ENCODE data around the gene USP2. TPM values are rescaled to one million over a fixed set of nuclear protein-coding genes. Genes with fewer than 3 reads are reported as not detected.

The USP2 gene
- total RNA-seq, 1 donor from 2014 or later: 0.11 TPM

DNA sequence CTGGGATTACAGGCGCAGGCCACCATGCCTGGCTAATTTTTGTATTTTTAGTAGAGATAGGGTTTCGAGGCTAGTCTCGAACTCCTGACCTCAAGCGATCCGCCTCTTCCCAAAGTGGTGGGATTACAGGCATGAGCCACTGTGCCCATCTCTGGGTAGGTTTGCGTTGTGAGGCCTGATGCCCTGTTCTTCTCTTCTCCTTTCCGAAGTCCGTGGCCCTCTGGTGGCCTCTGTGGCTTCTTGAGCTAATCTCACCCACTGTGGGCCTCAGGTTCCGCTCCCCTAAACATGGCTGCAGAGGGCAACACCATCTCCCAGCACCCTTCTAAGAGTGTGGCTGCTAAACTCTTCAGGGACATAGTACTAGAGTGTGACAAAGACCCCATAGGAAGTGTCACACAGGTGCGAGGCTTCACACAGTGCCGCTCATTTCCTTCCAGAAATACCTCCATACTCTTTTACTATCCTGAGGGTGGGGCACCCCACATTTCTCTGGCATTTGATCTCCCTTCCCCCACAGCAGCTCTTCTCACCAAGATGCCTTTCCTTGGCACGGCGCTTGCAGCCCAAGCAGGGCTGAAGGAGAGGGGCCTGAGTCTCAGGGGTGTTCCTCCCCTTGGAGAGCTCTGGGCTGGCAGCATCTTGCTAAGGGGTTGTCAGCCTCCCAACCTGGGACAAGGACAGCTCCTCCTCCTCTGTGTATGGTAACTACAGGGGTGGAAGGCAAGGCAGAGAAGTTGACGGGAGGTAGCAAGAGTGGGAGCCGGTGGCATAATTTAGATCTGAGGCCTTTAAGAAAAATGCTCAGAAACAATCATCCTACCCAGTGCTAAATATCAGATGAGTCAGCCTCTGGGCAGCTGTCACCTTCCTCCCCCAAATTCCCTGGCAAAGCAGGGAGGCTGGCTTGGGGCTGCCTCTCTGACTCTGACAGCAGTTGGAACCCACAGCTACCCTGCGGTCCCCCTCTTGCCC, 35.4 kb upstream of the USP2 start:
- TF ChIP-seq, protein P1, sequence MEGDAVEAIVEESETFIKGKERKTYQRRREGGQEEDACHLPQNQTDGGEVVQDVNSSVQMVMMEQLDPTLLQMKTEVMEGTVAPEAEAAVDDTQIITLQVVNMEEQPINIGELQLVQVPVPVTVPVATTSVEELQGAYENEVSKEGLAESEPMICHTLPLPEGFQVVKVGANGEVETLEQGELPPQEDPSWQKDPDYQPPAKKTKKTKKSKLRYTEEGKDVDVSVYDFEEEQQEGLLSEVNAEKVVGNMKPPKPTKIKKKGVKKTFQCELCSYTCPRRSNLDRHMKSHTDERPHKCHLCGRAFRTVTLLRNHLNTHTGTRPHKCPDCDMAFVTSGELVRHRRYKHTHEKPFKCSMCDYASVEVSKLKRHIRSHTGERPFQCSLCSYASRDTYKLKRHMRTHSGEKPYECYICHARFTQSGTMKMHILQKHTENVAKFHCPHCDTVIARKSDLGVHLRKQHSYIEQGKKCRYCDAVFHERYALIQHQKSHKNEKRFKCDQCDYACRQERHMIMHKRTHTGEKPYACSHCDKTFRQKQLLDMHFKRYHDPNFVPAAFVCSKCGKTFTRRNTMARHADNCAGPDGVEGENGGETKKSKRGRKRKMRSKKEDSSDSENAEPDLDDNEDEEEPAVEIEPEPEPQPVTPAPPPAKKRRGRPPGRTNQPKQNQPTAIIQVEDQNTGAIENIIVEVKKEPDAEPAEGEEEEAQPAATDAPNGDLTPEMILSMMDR (IDR thresholded peaks at IDR 0.05): no peak
- Mint-ChIP-seq H3K4me3 (ENCODE audit: unreplicated experiment) (no peak overlapping the region), H3K27ac (ENCODE audit: unreplicated experiment) (no peak overlapping the region), H3K27me3 (ENCODE audit: unreplicated experiment) (peaks cover 7% of the 10 kb centered on the region), H3K4me1 (ENCODE audit: unreplicated experiment) (peaks cover 23% of the 10 kb centered on the region), H3K9me3 (ENCODE audit: unreplicated experiment) (peaks cover 5% of the 10 kb centered on the region), H3K36me3 (ENCODE audit: unreplicated experiment) (no peaks in the 10 kb centered on the region)
- peak; percentile 71 for DNase-seq (ENCODE audit: extremely low spot score, unreplicated experiment)

DNA sequence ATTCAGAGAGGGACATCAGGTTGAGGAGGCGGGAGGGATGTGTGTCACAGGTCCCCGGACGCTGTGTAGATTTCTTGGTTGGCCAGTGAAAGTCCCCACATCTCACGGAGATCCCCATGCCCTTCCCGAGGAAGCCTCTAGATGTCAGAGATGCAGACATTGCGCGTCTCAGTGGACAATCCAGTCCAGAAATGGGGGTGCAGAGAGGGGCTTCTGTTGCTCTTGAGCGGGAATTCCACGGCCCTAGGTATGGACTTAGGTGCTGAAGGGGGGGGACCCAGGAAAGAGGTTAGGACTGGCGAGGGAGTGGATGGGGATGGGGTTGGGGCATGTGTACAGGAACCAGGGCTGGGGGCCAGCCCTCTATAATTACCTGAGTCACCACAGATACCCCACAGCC, 34.5 kb upstream of the USP2 start:
- H3K9me3 Mint-ChIP-seq (ENCODE audit: unreplicated experiment): peaks cover 5% of the 10 kb centered on the region
- DNase-seq (ENCODE audit: extremely low spot score, unreplicated experiment): peak; percentile 77
- H3K4me3 Mint-ChIP-seq (ENCODE audit: unreplicated experiment): no peak overlapping the region
- no peaks in the 10 kb centered on the region for H3K36me3 Mint-ChIP-seq (ENCODE audit: unreplicated experiment)
- TF ChIP-seq, protein P1 (IDR thresholded peaks at IDR 0.05): no peak
- no peak overlapping the region for H3K27ac Mint-ChIP-seq (ENCODE audit: unreplicated experiment)
- H3K4me1 Mint-ChIP-seq (ENCODE audit: unreplicated experiment): peaks cover 15% of the 10 kb centered on the region
- H3K27me3 Mint-ChIP-seq (ENCODE audit: unreplicated experiment): peaks cover 5% of the 10 kb centered on the region

DNA sequence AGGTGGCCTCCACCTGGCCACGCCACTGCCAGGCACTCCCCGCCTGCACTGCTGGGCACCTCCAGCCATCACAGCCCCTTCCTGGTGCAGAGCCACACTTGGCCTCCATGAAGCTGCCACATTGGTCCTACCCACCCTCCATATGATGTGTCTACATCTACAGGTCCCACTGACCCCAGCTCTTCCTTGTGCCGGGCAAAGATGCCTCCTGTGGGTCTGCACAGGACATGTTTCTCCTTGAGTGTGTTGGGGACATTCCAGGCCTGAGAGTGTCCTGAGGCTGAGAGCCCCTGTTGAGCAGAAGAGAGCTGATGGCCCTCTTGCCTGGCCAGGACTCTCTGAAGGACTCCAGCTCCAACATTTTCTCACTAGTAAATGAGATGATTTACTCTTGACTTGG, 34.0 kb upstream of the USP2 start:
- Mint-ChIP-seq H3K27me3 (ENCODE audit: unreplicated experiment) (peaks cover 5% of the 10 kb centered on the region), H3K27ac (ENCODE audit: unreplicated experiment) (no peak overlapping the region), H3K36me3 (ENCODE audit: unreplicated experiment) (no peaks in the 10 kb centered on the region), H3K4me1 (ENCODE audit: unreplicated experiment) (peaks cover 15% of the 10 kb centered on the region), H3K4me3 (ENCODE audit: unreplicated experiment) (no peak overlapping the region), H3K9me3 (ENCODE audit: unreplicated experiment) (peaks cover 5% of the 10 kb centered on the region)
- TF ChIP-seq, protein P1 (IDR thresholded peaks at IDR 0.05): no peak
- DNase-seq (ENCODE audit: extremely low spot score, unreplicated experiment): peak; percentile 65

DNA sequence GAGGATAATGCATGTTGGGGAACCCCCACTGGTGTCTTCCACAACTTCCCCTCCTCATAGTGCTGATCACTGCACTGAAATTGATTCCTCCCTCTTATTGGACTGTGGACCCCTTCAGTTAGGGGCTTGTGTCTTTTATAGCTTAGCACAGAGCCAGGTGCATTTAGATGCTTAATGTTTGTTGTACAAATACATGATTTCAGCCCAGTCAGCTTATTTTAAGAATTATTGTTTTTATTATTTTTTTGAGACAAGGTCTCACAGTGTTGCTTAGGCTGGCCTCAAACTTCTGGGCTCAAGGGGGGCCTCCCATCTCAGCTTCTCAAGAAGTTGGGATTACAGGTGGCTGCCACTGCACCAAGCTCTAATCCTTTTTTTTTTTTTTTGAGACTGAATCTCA, 33.2 kb upstream of the USP2 start:
- no peak for DNase-seq (ENCODE audit: extremely low spot score, unreplicated experiment)
- Mint-ChIP-seq H3K9me3 (ENCODE audit: unreplicated experiment) (peaks cover 5% of the 10 kb centered on the region), H3K27ac (ENCODE audit: unreplicated experiment) (no peak overlapping the region), H3K36me3 (ENCODE audit: unreplicated experiment) (no peaks in the 10 kb centered on the region), H3K4me3 (ENCODE audit: unreplicated experiment) (no peak overlapping the region), H3K4me1 (ENCODE audit: unreplicated experiment) (peaks cover 15% of the 10 kb centered on the region), H3K27me3 (ENCODE audit: unreplicated experiment) (peaks cover 10% of the 10 kb centered on the region)
- TF ChIP-seq, protein P1 (IDR thresholded peaks at IDR 0.05): no peak

DNA sequence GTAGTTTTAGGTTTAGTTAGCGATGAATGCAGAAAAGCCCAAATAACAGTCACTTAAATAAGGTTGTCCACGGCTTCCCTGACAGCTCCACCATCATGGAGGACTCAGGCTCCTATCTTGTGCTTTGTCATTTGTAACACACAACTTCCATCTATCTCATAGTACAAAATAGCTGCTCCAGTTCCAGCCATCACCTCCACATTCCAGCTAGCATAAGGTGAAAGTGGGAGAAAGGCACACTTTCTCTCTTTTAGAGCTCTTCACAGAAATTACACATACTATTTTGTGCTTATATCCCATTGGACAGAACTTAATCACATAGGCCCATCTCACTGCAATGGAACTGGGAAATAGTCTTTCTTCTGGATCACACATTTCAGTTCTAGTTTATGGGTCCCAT, 32.8 kb upstream of the USP2 start:
- H3K9me3 Mint-ChIP-seq (ENCODE audit: unreplicated experiment): peaks cover 5% of the 10 kb centered on the region
- H3K27me3 Mint-ChIP-seq (ENCODE audit: unreplicated experiment): peaks cover 15% of the 10 kb centered on the region
- DNase-seq (ENCODE audit: extremely low spot score, unreplicated experiment): peak; percentile 49

More for the DNA sequence above, 32.8 kb upstream of the USP2 start:
- Mint-ChIP-seq H3K36me3 (ENCODE audit: unreplicated experiment) (no peaks in the 10 kb centered on the region), H3K27ac (ENCODE audit: unreplicated experiment) (no peak overlapping the region), H3K4me3 (ENCODE audit: unreplicated experiment) (no peak overlapping the region), H3K4me1 (ENCODE audit: unreplicated experiment) (peaks cover 15% of the 10 kb centered on the region)
- TF ChIP-seq, protein P1 (IDR thresholded peaks at IDR 0.05): no peak
